ENCODE measurements around the gene EFCAB14. TPM values are rescaled to one million over a fixed set of nuclear protein-coding genes. Genes with fewer than 3 reads are reported as not detected.
A peak's percentile ranks its signal among the peaks of the same experiment; 100 is the strongest.
"Not testable (repeated sequence)": the region's sequence is repeated elsewhere in the genome, so short reads cannot be mapped to it uniquely, and the experiment has no call there.

EFCAB14 gene
- total and polyA plus RNA-seq, 4 experiments from 2014 or later, result 87.0 to 117 (median 97.6) TPM

- peaks cover 71 to 80% of the 10 kb centered on the region in 2 donors for H3K36me3 Mint-ChIP-seq
- Histone ChIP-seq H3K36me3 (ENCODE audit: insufficient read depth, low read length) (peaks cover 22% of the 10 kb centered on the region), H3K9me3 (ENCODE audit: control insufficient read depth in 1 of 2, low read length in 2 of 2) (no peaks in the 10 kb centered on the region), H3K27ac (ENCODE audit: low read depth, low read length) (no peak overlapping the region), H3K4me1 (ENCODE audit: insufficient read depth, low read length) (no peaks in the 10 kb centered on the region), H3K27me3 (ENCODE audit: insufficient read depth, low read length) (no peaks in the 10 kb centered on the region), H3K4me3 (ENCODE audit: low read length in 2 of 2) (no peak overlapping the region)
- no peaks in the 10 kb centered on the region for H3K27me3 Mint-ChIP-seq
- ChIA-PET CTCF (ENCODE audit: partially characterized antibody) (no interaction called here), POLR2A (ENCODE audit: partially characterized antibody) (interaction anchor here (0.9 to 1.5 kb wide), 2 partner anchors 15 to 37 kb away, joined by 3 to 4 read pairs; partner anchors contain the start of gene ATPAF1)
- H3K4me3 Mint-ChIP-seq, result no peak overlapping the region
- H3K9me3 Mint-ChIP-seq, result peaks cover 0 to 8% (median 1%) of the 10 kb centered on the region in 8 donors
- intact Hi-C loops (cut with micrococcal nuclease), result no loop called here
- H3K27ac Mint-ChIP-seq, result peak overlapping the region in 1 of 7 donors; percentile 5
- H3K4me1 Mint-ChIP-seq, result peaks cover 0 to 6% (median 1%) of the 10 kb centered on the region in 4 donors
- DNase-seq, result no peak
These were observed 66.4 kb downstream of the EFCAB14 start for GRCh38 chr1:46652321-46653100.

GRCh38 chr1:46651152-46651551, 67.8 kb downstream of the EFCAB14 start:
- H3K9me3 Mint-ChIP-seq; H3K4me3 Mint-ChIP-seq; H3K4me1 ChIP-seq (ENCODE audit: insufficient read depth, low read length); H3K9me3 ChIP-seq (ENCODE audit: control insufficient read depth in 1 of 2, low read length in 2 of 2); DNase-seq; H3K27ac ChIP-seq (ENCODE audit: low read depth, low read length); H3K4me3 ChIP-seq (ENCODE audit: low read length in 2 of 2); intact Hi-C loops (cut with micrococcal nuclease); POLR2A ChIA-PET (ENCODE audit: partially characterized antibody); H3K27me3 ChIP-seq (ENCODE audit: insufficient read depth, low read length); H3K27me3 Mint-ChIP-seq; CTCF ChIA-PET (ENCODE audit: partially characterized antibody); H3K4me1 Mint-ChIP-seq; H3K27ac Mint-ChIP-seq: not testable (repeated sequence)
- H3K36me3 Mint-ChIP-seq, result peaks cover 72 to 79% of the 10 kb centered on the region in 2 donors
- H3K36me3 ChIP-seq (ENCODE audit: insufficient read depth, low read length), result peaks cover 11% of the 10 kb centered on the region

GRCh38 chr1:46650491-46650890, 68.4 kb downstream of the EFCAB14 start:
- Histone ChIP-seq H3K36me3 (ENCODE audit: insufficient read depth, low read length) (peaks cover 4% of the 10 kb centered on the region), H3K9me3 (ENCODE audit: control insufficient read depth in 1 of 2, low read length in 2 of 2) (no peaks in the 10 kb centered on the region), H3K27me3 (ENCODE audit: insufficient read depth, low read length) (no peaks in the 10 kb centered on the region), H3K27ac (ENCODE audit: low read depth, low read length) (no peak overlapping the region), H3K4me1 (ENCODE audit: insufficient read depth, low read length) (no peaks in the 10 kb centered on the region), H3K4me3 (ENCODE audit: low read length in 2 of 2) (no peak overlapping the region)
- CTCF ChIA-PET (ENCODE audit: partially characterized antibody), result no interaction called here
- H3K4me1 Mint-ChIP-seq, result peaks cover 0 to 5% (median 1%) of the 10 kb centered on the region in 4 donors
- intact Hi-C loops (cut with micrococcal nuclease), result no loop called here
- H3K9me3 Mint-ChIP-seq, result peaks cover 0 to 8% (median under 1%) of the 10 kb centered on the region in 8 donors
- H3K27me3 Mint-ChIP-seq, result no peaks in the 10 kb centered on the region
- H3K27ac Mint-ChIP-seq, result peak overlapping the region in 1 of 7 donors; percentile 80
- H3K36me3 Mint-ChIP-seq, result peaks cover 66 to 73% of the 10 kb centered on the region in 2 donors
- no peak overlapping the region for H3K4me3 Mint-ChIP-seq
- DNase-seq, result no peak
- POLR2A ChIA-PET (ENCODE audit: partially characterized antibody), result no interaction called here

- no peak overlapping the region for H3K27ac Mint-ChIP-seq
- H3K36me3 ChIP-seq (ENCODE audit: insufficient read depth, low read length), result peaks cover 3% of the 10 kb centered on the region
- ChIA-PET CTCF (ENCODE audit: partially characterized antibody) (interaction anchor here (0.5 to 1.2 kb wide), 3 partner anchors 10 to 79 kb away, joined by 3 read pairs; no protein-coding TSS in a partner anchor), POLR2A (ENCODE audit: partially characterized antibody) (interaction anchor here (1.4 kb wide), 1 partner anchor 46 kb away, joined by 4 read pairs; the partner anchor contains the start of gene MKNK1)
- no peak for DNase-seq
- peaks cover 0 to 5% (median 1%) of the 10 kb centered on the region in 4 donors for H3K4me1 Mint-ChIP-seq
- intact Hi-C loops (cut with micrococcal nuclease), result no loop called here
- peaks cover 63 to 69% of the 10 kb centered on the region in 2 donors for H3K36me3 Mint-ChIP-seq
- H3K4me1 ChIP-seq (ENCODE audit: insufficient read depth, low read length), result no peaks in the 10 kb centered on the region
- H3K27ac ChIP-seq (ENCODE audit: low read depth, low read length), result no peak overlapping the region
- no peaks in the 10 kb centered on the region for H3K27me3 ChIP-seq (ENCODE audit: insufficient read depth, low read length)
- H3K4me3 ChIP-seq (ENCODE audit: low read length in 2 of 2), result no peak overlapping the region
- no peaks in the 10 kb centered on the region for H3K9me3 ChIP-seq (ENCODE audit: control insufficient read depth in 1 of 2, low read length in 2 of 2)
- no peak overlapping the region for H3K4me3 Mint-ChIP-seq
- H3K9me3 Mint-ChIP-seq, result peaks cover 0 to 5% (median under 1%) of the 10 kb centered on the region in 8 donors
- no peaks in the 10 kb centered on the region for H3K27me3 Mint-ChIP-seq
These were observed 69.2 kb downstream of the EFCAB14 start for GRCh38 chr1:46649764-46650163.

GRCh38 chr1:46647611-46648010, 71.3 kb downstream of the EFCAB14 start:
- intact Hi-C loops (cut with micrococcal nuclease), result no loop called here
- no peaks in the 10 kb centered on the region for H3K27me3 Mint-ChIP-seq
- H3K27ac ChIP-seq (ENCODE audit: low read depth, low read length), result no peak overlapping the region
- H3K27ac Mint-ChIP-seq, result no peak overlapping the region
- H3K9me3 Mint-ChIP-seq, result peaks cover 0 to 5% (median 0%) of the 10 kb centered on the region in 8 donors
- H3K9me3 ChIP-seq (ENCODE audit: control insufficient read depth in 1 of 2, low read length in 2 of 2), result no peaks in the 10 kb centered on the region
- H3K4me1 Mint-ChIP-seq, result no peaks in the 10 kb centered on the region
- no peaks in the 10 kb centered on the region for H3K27me3 ChIP-seq (ENCODE audit: insufficient read depth, low read length)
- ChIA-PET CTCF (ENCODE audit: partially characterized antibody) (no interaction called here), POLR2A (ENCODE audit: partially characterized antibody) (no interaction called here)
- no peaks in the 10 kb centered on the region for H3K4me1 ChIP-seq (ENCODE audit: insufficient read depth, low read length)
- peaks cover 51 to 52% of the 10 kb centered on the region in 2 donors for H3K36me3 Mint-ChIP-seq
- H3K4me3 Mint-ChIP-seq, result no peak overlapping the region
- H3K4me3 ChIP-seq (ENCODE audit: low read length in 2 of 2), result no peak overlapping the region
- no peak for DNase-seq
- H3K36me3 ChIP-seq (ENCODE audit: insufficient read depth, low read length), result peaks cover 3% of the 10 kb centered on the region

- DNase-seq, result no peak
- Histone ChIP-seq H3K27ac (ENCODE audit: low read depth, low read length) (no peak overlapping the region), H3K27me3 (ENCODE audit: insufficient read depth, low read length) (no peaks in the 10 kb centered on the region), H3K4me1 (ENCODE audit: insufficient read depth, low read length) (no peaks in the 10 kb centered on the region), H3K36me3 (ENCODE audit: insufficient read depth, low read length) (peaks cover 8% of the 10 kb centered on the region), H3K9me3 (ENCODE audit: control insufficient read depth in 1 of 2, low read length in 2 of 2) (no peaks in the 10 kb centered on the region), H3K4me3 (ENCODE audit: low read length in 2 of 2) (no peak overlapping the region)
- Mint-ChIP-seq H3K9me3 (peaks cover 0 to 3% (median 0%) of the 10 kb centered on the region in 8 donors), H3K4me1 (no peaks in the 10 kb centered on the region), H3K27ac (no peak overlapping the region), H3K27me3 (no peaks in the 10 kb centered on the region), H3K4me3 (no peak overlapping the region), H3K36me3 (peaks cover 50% of the 10 kb centered on the region in 2 donors)
- ChIA-PET POLR2A (ENCODE audit: partially characterized antibody) (no interaction called here), CTCF (ENCODE audit: partially characterized antibody) (no interaction called here)
- intact Hi-C loops (cut with micrococcal nuclease), result no loop called here
These were observed 72.1 kb downstream of the EFCAB14 start for GRCh38 chr1:46646844-46647243.

- Histone ChIP-seq H3K27ac (ENCODE audit: low read depth, low read length) (no peak overlapping the region), H3K9me3 (ENCODE audit: control insufficient read depth in 1 of 2, low read length in 2 of 2) (no peaks in the 10 kb centered on the region), H3K4me3 (ENCODE audit: low read length in 2 of 2) (no peak overlapping the region), H3K27me3 (ENCODE audit: insufficient read depth, low read length) (no peaks in the 10 kb centered on the region), H3K4me1 (ENCODE audit: insufficient read depth, low read length) (no peaks in the 10 kb centered on the region), H3K36me3 (ENCODE audit: insufficient read depth, low read length) (peaks cover 12% of the 10 kb centered on the region)
- Mint-ChIP-seq H3K9me3 (peaks cover 0 to 3% (median 0%) of the 10 kb centered on the region in 8 donors), H3K4me1 (no peaks in the 10 kb centered on the region), H3K4me3 (no peak overlapping the region), H3K27me3 (no peaks in the 10 kb centered on the region), H3K36me3 (peaks cover 51 to 54% of the 10 kb centered on the region in 2 donors), H3K27ac (no peak overlapping the region)
- intact Hi-C loops (cut with micrococcal nuclease), result no loop called here
- CTCF ChIA-PET (ENCODE audit: partially characterized antibody), result no interaction called here
- POLR2A ChIA-PET (ENCODE audit: partially characterized antibody), result no interaction called here
- DNase-seq, result no peak
These were observed 72.6 kb downstream of the EFCAB14 start for GRCh38 chr1:46646331-46646730.
